ENCODE measurements around the gene GPR83. TPM values are rescaled to one million over a fixed set of nuclear protein-coding genes. Genes with fewer than 3 reads are reported as not detected.

Gene GPR83
- under 1 TPM; 0.13 to 0.26 TPM for total RNA-seq
- polyA plus RNA-seq (2013, experiment 1 of 2) = 0.18 TPM
- 0.29 TPM for polyA plus RNA-seq (2013, experiment 2 of 2)
- long read RNA-seq, experiment 1 = 0 reads
- long read RNA-seq, experiment 2 = 0 reads
- long read RNA-seq, experiment 3 = 0 reads
- long read RNA-seq, experiment 4 = 0 reads

GRCh38 chr11:94400839-94401772, at the start of gene GPR83:
Gene GPR83, minus strand, starts transcription at chr11:94401419. Its CDS starts 172 bp downstream, at chr11:94401247.
- peak within 1 kb of the TSS; percentile 77 for H3K4me3 ChIP-seq (ENCODE audit: low read length)
- H3K4me3 Mint-ChIP-seq = peak within 1 kb of the TSS; percentile 62
- H3K27me3 Mint-ChIP-seq (ENCODE audit: insufficient read depth) = peaks cover 61% of the 10 kb centered on the region
- H3K9ac ChIP-seq (ENCODE audit: extremely low read depth, low read length, poor library complexity, severe bottlenecking) = no peak within 1 kb of the TSS
- 10 to 16% methylated on average over 29 to 73 of the region's 73 CpGs for WGBS, 2 experiments (ENCODE audit: insufficient coverage in 1 of 2, insufficient read length in 1 of 2)
- peak; percentile 26 for TF ChIP-seq CTCF (conservative IDR thresholded peaks at IDR 0.05)
- no peaks in the 10 kb centered on the region for H3K9me3 ChIP-seq (ENCODE audit: control insufficient read depth, low read length)
- DNase-seq = peak; percentile 88
- no peaks in the 10 kb centered on the region for H3K36me3 ChIP-seq (ENCODE audit: control insufficient read depth, insufficient read depth, low read length)
- H3K27ac Mint-ChIP-seq = no peak within 1 kb of the TSS
- H3K4me1 Mint-ChIP-seq = peaks cover 17% of the 10 kb centered on the region
- peaks cover 41% of the 10 kb centered on the region for H3K27me3 ChIP-seq (ENCODE audit: control insufficient read depth, insufficient read depth, low read length, poor library complexity, severe bottlenecking)
- H3K9me3 Mint-ChIP-seq = no peaks in the 10 kb centered on the region
- no peaks in the 10 kb centered on the region for H3K36me3 Mint-ChIP-seq (ENCODE audit: low read depth)
- H3K27ac ChIP-seq (ENCODE audit: low read depth, low read length) = no peak within 1 kb of the TSS
- peaks cover 5% of the 10 kb centered on the region for H3K4me1 ChIP-seq (ENCODE audit: control insufficient read depth, insufficient read depth, low read length)

- no peaks in the 10 kb centered on the region for H3K27me3 ChIP-seq (ENCODE audit: control insufficient read depth, insufficient read depth, low read length, poor library complexity, severe bottlenecking)
- Mint-ChIP-seq H3K27ac (no peak overlapping the region), H3K4me1 (no peaks in the 10 kb centered on the region), H3K27me3 (ENCODE audit: insufficient read depth) (no peaks in the 10 kb centered on the region), H3K9me3 (no peaks in the 10 kb centered on the region), H3K4me3 (no peak overlapping the region), H3K36me3 (ENCODE audit: low read depth) (peaks cover 30% of the 10 kb centered on the region)
- H3K4me3 ChIP-seq (ENCODE audit: low read length) = no peak overlapping the region
- 80 to 92% methylated on average over 1 to 3 of the region's 3 CpGs for WGBS, 2 experiments (ENCODE audit: insufficient coverage in 1 of 2, insufficient read length in 1 of 2)
- H3K27ac ChIP-seq (ENCODE audit: low read depth, low read length) = no peak overlapping the region
- no peaks in the 10 kb centered on the region for H3K4me1 ChIP-seq (ENCODE audit: control insufficient read depth, insufficient read depth, low read length)
- no peak for DNase-seq
- peaks cover 6% of the 10 kb centered on the region for H3K9me3 ChIP-seq (ENCODE audit: control insufficient read depth, low read length)
- no peak overlapping the region for H3K9ac ChIP-seq (ENCODE audit: extremely low read depth, low read length, poor library complexity, severe bottlenecking)
- no peak for TF ChIP-seq CTCF (conservative IDR thresholded peaks at IDR 0.05)
- H3K36me3 ChIP-seq (ENCODE audit: control insufficient read depth, insufficient read depth, low read length) = peaks cover 35% of the 10 kb centered on the region
Observed at GRCh38 chr11:94450048-94450447, 48.8 kb upstream of the GPR83 start.

- Mint-ChIP-seq H3K36me3 (ENCODE audit: low read depth) (peaks cover 30% of the 10 kb centered on the region), H3K27ac (no peak overlapping the region), H3K4me3 (no peak overlapping the region), H3K4me1 (no peaks in the 10 kb centered on the region), H3K27me3 (ENCODE audit: insufficient read depth) (no peaks in the 10 kb centered on the region), H3K9me3 (no peaks in the 10 kb centered on the region)
- DNase-seq = no peak
- Histone ChIP-seq H3K4me3 (ENCODE audit: low read length) (no peak overlapping the region), H3K36me3 (ENCODE audit: control insufficient read depth, insufficient read depth, low read length) (peaks cover 40% of the 10 kb centered on the region), H3K27me3 (ENCODE audit: control insufficient read depth, insufficient read depth, low read length, poor library complexity, severe bottlenecking) (no peaks in the 10 kb centered on the region), H3K9me3 (ENCODE audit: control insufficient read depth, low read length) (peaks cover 6% of the 10 kb centered on the region), H3K4me1 (ENCODE audit: control insufficient read depth, insufficient read depth, low read length) (no peaks in the 10 kb centered on the region), H3K9ac (ENCODE audit: extremely low read depth, low read length, poor library complexity, severe bottlenecking) (no peak overlapping the region), H3K27ac (ENCODE audit: low read depth, low read length) (no peak overlapping the region)
- 98% methylated on average over 2 of the region's 2 CpGs; no CpG with 5 or more reads in 1 of the 2 experiments for WGBS, 2 experiments (ENCODE audit: insufficient coverage in 1 of 2, insufficient read length in 1 of 2)
- TF ChIP-seq CTCF (conservative IDR thresholded peaks at IDR 0.05) = no peak
Observed at GRCh38 chr11:94449437-94449836, 48.2 kb upstream of the GPR83 start.
